ENCODE data around the gene BMP7. TPM values are rescaled to one million over a fixed set of nuclear protein-coding genes. Genes with fewer than 3 reads are reported as not detected.
A peak's percentile ranks its signal among the peaks of the same experiment; 100 is the strongest.

The BMP7 gene
- total and polyA plus RNA-seq, 9 of the 15 experiments (the other 6 are each of a cell fraction or from before 2014, with no cell fraction given): 0.18 TPM; not detected in 8

- TF ChIP-seq CTCF (IDR thresholded peaks at IDR 0.05 in 2 of 3, conservative IDR thresholded peaks at IDR 0.05 in 1 of 3; ENCODE audit: insufficient read depth in 2 of 3, low read depth in 1 of 3, low read length in 3 of 3) (peak; percentile 32 to 63 (median 44); a peak in 4 of 6 replicates), TRIM24 (IDR thresholded peaks at IDR 0.05) (no peak), ARID3B (CRISPR knock-in tag; IDR thresholded peaks at IDR 0.05; ENCODE audit: borderline replicate concordance) (no peak), CBX5 (IDR thresholded peaks at IDR 0.05; ENCODE audit: borderline replicate concordance, low read depth) (no peak), TRIM28 (IDR thresholded peaks at IDR 0.05) (no peak), TSC22D4 (tag; IDR thresholded peaks at IDR 0.05) (no peak)
Measured at GRCh38 chr20:57244627-57245214, 21.7 kb downstream of the BMP7 start (continued).

GRCh38 chr20:57244221-57244585 lies 22.2 kb downstream of the BMP7 start:
- BruUV-seq (replicated peaks): no TSS peak
- WGBS (ENCODE audit: insufficient coverage, low coverage, missing lambda C conversion rate): 12% methylated on average over 7 of the region's 7 CpGs
- peaks cover 2% of the 10 kb centered on the region for H3K9me1 ChIP-seq (ENCODE audit: control insufficient read depth, insufficient read depth, low read length)
- peak in 1 of 3 experiments; percentile 76; a peak in 2 of 6 replicates for TF ChIP-seq ZBTB11 (CRISPR knock-in tag; IDR thresholded peaks at IDR 0.05)
- TF ChIP-seq MTA2 (IDR thresholded peaks at IDR 0.05; ENCODE audit: low read depth): no peak
- TF ChIP-seq SAP30 (IDR thresholded peaks at IDR 0.05; ENCODE audit: borderline replicate concordance, insufficient read depth, low read depth, low read length, poor library complexity, severe bottlenecking): no peak
- no peak for TF ChIP-seq HNRNPK (IDR thresholded peaks at IDR 0.05; ENCODE audit: low read depth, low read length, poor library complexity, severe bottlenecking)
- TF ChIP-seq ZNF561 (CRISPR knock-in tag; conservative IDR thresholded peaks at IDR 0.05): no peak
- TF ChIP-seq ELK1 (CRISPR knock-in tag; IDR thresholded peaks at IDR 0.05): no peak

More at GRCh38 chr20:57244221-57244585, 22.2 kb downstream of the BMP7 start:
- Histone ChIP-seq H3K36me3 (ENCODE audit: control insufficient read depth, insufficient read depth, low read length) (no peaks in the 10 kb centered on the region), H3K4me2 (ENCODE audit: insufficient read depth, low read length) (no peak overlapping the region), H2AFZ (ENCODE audit: low read depth, low read length) (no peak overlapping the region), H3K9ac (ENCODE audit: insufficient read depth in 1 of 2, low read depth in 2 of 2, low read length in 2 of 2) (no peak overlapping the region), H3K27ac (ENCODE audit: extremely low read depth, low read depth, low read length) (no peak overlapping the region), H3K79me2 (ENCODE audit: control insufficient read depth, insufficient read depth, low read length) (no peaks in the 10 kb centered on the region), H3K4me1 (replicated peaks in 1 of 2; ENCODE audit: control insufficient read depth in 2 of 2, insufficient read depth in 2 of 2, low read length in 2 of 2) (no peaks in the 10 kb centered on the region), H4K20me1 (replicated peaks; ENCODE audit: control insufficient read depth, insufficient read depth, low read length) (no peaks in the 10 kb centered on the region), H3K4me3 (no peak overlapping the region), H3K27me3 (ENCODE audit: control insufficient read depth in 2 of 2, insufficient read depth in 2 of 2, low read length in 2 of 2) (peaks cover 0 to 11% of the 10 kb centered on the region in 2 experiments; a peak in 1 of 5 replicates), H3K9me3 (replicated peaks; ENCODE audit: control insufficient read depth, insufficient read depth, low read depth, low read length) (no peaks in the 10 kb centered on the region)
- in situ Hi-C loops (cut with MboI): no loop called here
- intact Hi-C loops (cut with micrococcal nuclease): no loop called here
- ATAC-seq: no peak; the same call in 2 of the 3 replicates
- FAIRE-seq: no peak
- ChIA-PET CTCF (ENCODE audit: low intra/inter-chr PET ratio) (no interaction called here), POLR2A (no interaction called here)
- no peak for DNase-seq (ENCODE audit: extremely low read depth in 1 of 4, low spot score in 3 of 4)

Data from K562 (cell line).